ENCODE results near the gene CADM2. TPM values are rescaled to one million over a fixed set of nuclear protein-coding genes. Genes with fewer than 3 reads are reported as not detected.

Gene CADM2
- total RNA-seq, 1 experiment from 2014 or later = 0.47 TPM

- Histone ChIP-seq H3K9me2 (replicated peaks; ENCODE audit: low read length) (no peaks in the 10 kb centered on the region), H3K4me2 (ENCODE audit: low read length) (no peak overlapping the region), H3K36me3 (ENCODE audit: low read depth, low read length) (no peaks in the 10 kb centered on the region), H3F3A (ENCODE audit: low read length, unreplicated experiment) (no peaks in the 10 kb centered on the region), H3K27me3 (ENCODE audit: low read length) (no peaks in the 10 kb centered on the region), H4K20me1 (ENCODE audit: low read length) (no peaks in the 10 kb centered on the region), H3K27ac (ENCODE audit: low read length) (no peak overlapping the region), H3K4me3 (ENCODE audit: low read length) (no peak overlapping the region), H2AFZ (ENCODE audit: low read length) (no peak overlapping the region), H3K9me3 (ENCODE audit: low read length) (no peaks in the 10 kb centered on the region), H3K79me2 (ENCODE audit: low read length) (no peaks in the 10 kb centered on the region), H3K9ac (ENCODE audit: low read length) (no peak overlapping the region), H3K4me1 (ENCODE audit: insufficient read depth, low read length) (peaks cover 18% of the 10 kb centered on the region)
- DNase-seq (no peak), ATAC-seq (no peak)
- CTCF ChIA-PET = no interaction called here
- no TSS peak for BruUV-seq (replicated peaks)
- TF ChIP-seq CTCF (conservative IDR thresholded peaks at IDR 0.05; ENCODE audit: low read depth, low read length) = no peak
- no peak for TF ChIP-seq EZH2phosphoT487 (IDR thresholded peaks at IDR 0.05; ENCODE audit: borderline replicate concordance, low read length)
- no peak for TF ChIP-seq EZH2 (IDR thresholded peaks at IDR 0.05; ENCODE audit: low read length, unreplicated experiment)
- POLR2A ChIA-PET (ENCODE audit: unreplicated experiment) = no interaction called here
- intact Hi-C loops (cut with micrococcal nuclease) = no loop called here
Observed at GRCh38 chr3:85171976-85172375, 213.2 kb downstream of the CADM2 start.

- BruUV-seq (replicated peaks) = no TSS peak
- Histone ChIP-seq H3F3A (ENCODE audit: low read length, unreplicated experiment) (no peaks in the 10 kb centered on the region), H3K4me3 (ENCODE audit: low read length) (no peak overlapping the region), H3K79me2 (ENCODE audit: low read length) (no peaks in the 10 kb centered on the region), H3K9me3 (ENCODE audit: low read length) (no peaks in the 10 kb centered on the region), H3K4me1 (ENCODE audit: insufficient read depth, low read length) (no peaks in the 10 kb centered on the region), H3K36me3 (ENCODE audit: low read depth, low read length) (no peaks in the 10 kb centered on the region), H4K20me1 (ENCODE audit: low read length) (no peaks in the 10 kb centered on the region), H3K4me2 (ENCODE audit: low read length) (no peak overlapping the region), H3K9ac (ENCODE audit: low read length) (no peak overlapping the region), H3K27me3 (ENCODE audit: low read length) (no peaks in the 10 kb centered on the region), H2AFZ (ENCODE audit: low read length) (no peak overlapping the region), H3K27ac (ENCODE audit: low read length) (no peak overlapping the region), H3K9me2 (replicated peaks; ENCODE audit: low read length) (no peaks in the 10 kb centered on the region)
- ATAC-seq (no peak), DNase-seq (no peak)
- intact Hi-C loops (cut with micrococcal nuclease) = no loop called here
- ChIA-PET CTCF (no interaction called here), POLR2A (ENCODE audit: unreplicated experiment) (no interaction called here)
- TF ChIP-seq EZH2 (IDR thresholded peaks at IDR 0.05; ENCODE audit: low read length, unreplicated experiment) (no peak), CTCF (conservative IDR thresholded peaks at IDR 0.05; ENCODE audit: low read depth, low read length) (no peak), EZH2phosphoT487 (IDR thresholded peaks at IDR 0.05; ENCODE audit: borderline replicate concordance, low read length) (no peak)
Observed at GRCh38 chr3:85176799-85177198, 218.0 kb downstream of the CADM2 start.

- Histone ChIP-seq H3K27me3 (ENCODE audit: low read length) (no peaks in the 10 kb centered on the region), H3K79me2 (ENCODE audit: low read length) (no peaks in the 10 kb centered on the region), H3F3A (ENCODE audit: low read length, unreplicated experiment) (no peaks in the 10 kb centered on the region), H3K4me1 (ENCODE audit: insufficient read depth, low read length) (no peaks in the 10 kb centered on the region), H3K36me3 (ENCODE audit: low read depth, low read length) (no peaks in the 10 kb centered on the region), H3K9me3 (ENCODE audit: low read length) (no peaks in the 10 kb centered on the region), H3K27ac (ENCODE audit: low read length) (no peak overlapping the region), H2AFZ (ENCODE audit: low read length) (no peak overlapping the region), H4K20me1 (ENCODE audit: low read length) (no peaks in the 10 kb centered on the region), H3K4me2 (ENCODE audit: low read length) (no peak overlapping the region), H3K9me2 (replicated peaks; ENCODE audit: low read length) (no peaks in the 10 kb centered on the region), H3K4me3 (ENCODE audit: low read length) (no peak overlapping the region), H3K9ac (ENCODE audit: low read length) (no peak overlapping the region)
- no TSS peak for BruUV-seq (replicated peaks)
- ATAC-seq (no peak), DNase-seq (no peak)
- CTCF ChIA-PET = no interaction called here
- POLR2A ChIA-PET (ENCODE audit: unreplicated experiment) = no interaction called here
- TF ChIP-seq CTCF (conservative IDR thresholded peaks at IDR 0.05; ENCODE audit: low read depth, low read length) (no peak), EZH2phosphoT487 (IDR thresholded peaks at IDR 0.05; ENCODE audit: borderline replicate concordance, low read length) (no peak), EZH2 (IDR thresholded peaks at IDR 0.05; ENCODE audit: low read length, unreplicated experiment) (no peak)
- intact Hi-C loops (cut with micrococcal nuclease) = no loop called here
Observed at GRCh38 chr3:85182975-85183752, 224.4 kb downstream of the CADM2 start.
